HG03159 (cell line): Measurements from ENCODE around the gene AMY1B.
"Not testable (repeated sequence)": the region's sequence is repeated elsewhere in the genome, so short reads cannot be mapped to it uniquely, and the experiment has no call there.

Experiments used
- ATAC-seq: cut with Tn5 transposase; IDR thresholded peaks from one replicate; pipeline ENCODE4 v1.9.1; 2021; ENCODE audit warnings: mild to moderate bottlenecking, moderate library complexity; ENCODE audit not compliant: unreplicated experiment

Gene AMY1B

DNA sequence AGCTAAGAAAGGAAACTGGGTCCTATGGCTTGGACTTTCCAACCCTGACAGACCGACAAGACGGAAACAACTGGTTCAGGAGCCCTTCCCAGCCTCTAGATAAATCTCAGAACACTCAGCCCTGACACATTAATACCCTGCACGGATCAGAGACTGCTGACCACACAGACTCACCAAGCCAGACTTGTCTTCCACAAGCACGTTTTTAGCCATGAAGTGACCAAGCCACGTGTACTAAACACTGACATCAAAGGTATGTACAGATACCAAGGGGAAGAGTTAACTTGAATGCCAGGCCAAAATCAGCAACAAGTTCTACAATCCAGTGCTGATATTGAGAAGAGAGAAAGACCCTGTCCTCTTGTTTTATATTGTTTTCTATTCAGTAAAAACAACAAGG, at the start of gene AMY1B:
AMY1B (minus strand) TSS at position 101 of the 400 bp plus-strand sequence. CDS start 571 bp downstream, outside the sequence.
- not testable (repeated sequence) for ATAC-seq

DNA sequence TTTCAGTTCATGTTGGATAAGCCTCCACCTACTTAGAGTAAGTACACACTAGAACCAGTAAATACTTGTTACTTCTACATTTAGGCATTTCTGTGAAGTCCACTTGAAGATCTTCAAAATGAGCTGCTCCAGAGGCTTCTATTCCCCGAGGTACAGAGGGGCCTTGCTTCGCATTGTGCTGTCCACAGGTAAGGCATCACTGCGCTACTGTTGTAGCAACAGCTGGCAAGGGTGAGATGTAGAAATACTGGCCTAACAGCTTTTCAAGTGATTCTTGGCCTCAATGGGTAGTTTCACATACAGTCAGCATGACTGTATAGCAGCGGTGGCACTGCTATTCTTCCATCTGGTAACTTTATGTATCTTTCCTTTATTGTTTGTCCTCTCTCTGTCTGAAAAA, 49.0 kb upstream of the AMY1B start:
- ATAC-seq, result not testable (repeated sequence)

DNA sequence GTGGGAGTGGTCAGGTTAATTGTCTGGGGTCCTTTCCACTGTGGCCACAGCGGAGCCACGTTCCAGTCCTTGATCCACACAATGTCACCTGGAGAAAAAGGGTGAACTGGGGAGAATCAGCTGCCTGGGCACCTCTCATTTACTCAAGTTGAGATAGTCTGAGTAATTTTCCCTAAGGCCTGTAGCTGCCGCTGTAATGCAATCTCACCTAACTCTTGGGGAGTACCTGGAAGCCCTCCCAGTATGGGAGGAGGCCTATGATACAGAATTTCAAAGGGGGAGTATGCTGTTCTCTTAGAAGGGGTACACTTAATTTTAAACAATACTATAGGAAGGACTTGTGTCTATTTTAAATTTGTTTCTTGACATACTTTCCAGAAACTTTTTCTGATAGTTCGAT, 48.4 kb upstream of the AMY1B start:
- ATAC-seq, result not testable (repeated sequence)

DNA sequence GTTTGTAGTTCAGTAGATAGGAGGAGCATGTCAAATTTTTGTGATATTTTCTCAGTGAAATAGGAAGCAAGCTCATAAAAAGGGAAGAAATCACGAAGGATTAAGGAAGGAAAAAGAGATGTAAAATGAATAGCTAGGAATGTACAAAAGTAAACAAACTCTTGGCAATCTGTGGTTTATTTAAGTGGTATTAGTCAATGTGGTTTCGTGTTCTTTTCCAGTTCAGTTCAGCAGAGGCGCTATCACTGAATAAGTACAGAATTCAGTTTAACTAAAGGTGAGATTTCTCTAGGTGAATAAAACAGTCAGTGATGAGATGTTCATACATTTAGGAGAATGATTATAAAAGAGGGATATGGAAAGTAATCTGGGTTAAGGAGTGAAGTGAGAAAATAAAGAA, 42.0 kb upstream of the AMY1B start:
- ATAC-seq, result not testable (repeated sequence)

DNA sequence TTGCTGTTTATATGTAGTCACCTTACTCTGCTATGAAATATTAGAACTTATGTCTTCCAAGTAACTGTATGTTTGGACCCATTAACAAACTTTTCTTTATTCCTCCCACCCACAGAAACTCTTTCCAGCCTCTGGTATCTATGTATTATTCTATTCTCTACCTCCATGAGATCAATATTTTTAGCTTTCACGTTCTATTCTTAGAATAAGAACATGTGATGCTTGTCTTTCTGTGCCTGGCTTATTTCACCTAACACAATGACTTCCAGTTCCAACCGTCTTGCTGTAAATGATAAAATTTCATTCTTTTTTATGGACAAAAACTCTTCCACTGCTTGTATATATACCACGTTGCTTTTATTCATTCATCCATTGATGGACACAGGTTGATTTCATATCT, 39.3 kb upstream of the AMY1B start:
- ATAC-seq, result not testable (repeated sequence)

DNA sequence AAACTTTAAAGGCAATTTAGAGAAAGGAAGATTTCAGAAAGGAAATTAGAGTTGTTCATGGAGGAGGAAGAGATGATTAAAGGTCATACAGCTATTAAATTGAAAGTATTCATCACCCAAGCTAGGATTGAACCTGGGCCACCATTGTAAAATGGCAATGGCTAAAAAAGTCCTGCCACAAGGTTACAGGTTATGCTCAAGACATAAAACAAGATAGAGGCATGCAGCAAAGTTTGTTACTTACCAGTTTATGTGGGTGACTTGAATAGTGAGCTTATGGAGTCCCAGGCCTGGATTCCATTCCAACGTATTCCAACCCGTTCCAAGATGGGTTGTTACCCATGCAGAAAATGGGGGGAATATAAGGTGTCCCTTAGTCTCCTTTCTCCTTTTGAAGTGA, 25.5 kb upstream of the AMY1B start:
- not testable (repeated sequence) for ATAC-seq

DNA sequence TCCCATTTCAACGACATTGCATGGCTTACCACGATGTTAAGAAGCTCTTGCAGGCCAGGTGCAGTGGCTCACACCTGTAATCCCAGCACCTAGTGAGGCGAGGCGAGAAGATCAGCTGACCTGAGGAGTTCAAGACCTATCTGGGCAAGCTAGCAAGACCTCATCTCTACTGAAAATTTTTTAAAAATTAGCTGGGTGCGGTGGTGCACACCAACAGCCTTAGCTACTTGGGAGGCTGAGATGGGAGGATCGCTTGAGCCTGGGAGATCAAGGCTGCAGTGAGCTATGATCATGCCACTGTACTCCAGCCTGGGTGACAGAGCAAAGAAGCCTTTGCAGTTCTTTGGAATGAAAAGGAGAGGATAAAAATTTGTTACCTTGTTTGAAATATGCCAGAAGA, 21.4 kb upstream of the AMY1B start:
- not testable (repeated sequence) for ATAC-seq

DNA sequence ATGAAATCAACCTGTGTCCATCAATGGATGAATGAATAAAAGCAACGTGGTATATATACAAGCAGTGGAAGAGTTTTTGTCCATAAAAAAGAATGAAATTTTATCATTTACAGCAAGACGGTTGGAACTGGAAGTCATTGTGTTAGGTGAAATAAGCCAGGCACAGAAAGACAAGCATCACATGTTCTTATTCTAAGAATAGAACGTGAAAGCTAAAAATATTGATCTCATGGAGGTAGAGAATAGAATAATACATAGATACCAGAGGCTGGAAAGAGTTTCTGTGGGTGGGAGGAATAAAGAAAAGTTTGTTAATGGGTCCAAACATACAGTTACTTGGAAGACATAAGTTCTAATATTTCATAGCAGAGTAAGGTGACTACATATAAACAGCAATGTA, 14.4 kb upstream of the AMY1B start:
- ATAC-seq, result not testable (repeated sequence)

DNA sequence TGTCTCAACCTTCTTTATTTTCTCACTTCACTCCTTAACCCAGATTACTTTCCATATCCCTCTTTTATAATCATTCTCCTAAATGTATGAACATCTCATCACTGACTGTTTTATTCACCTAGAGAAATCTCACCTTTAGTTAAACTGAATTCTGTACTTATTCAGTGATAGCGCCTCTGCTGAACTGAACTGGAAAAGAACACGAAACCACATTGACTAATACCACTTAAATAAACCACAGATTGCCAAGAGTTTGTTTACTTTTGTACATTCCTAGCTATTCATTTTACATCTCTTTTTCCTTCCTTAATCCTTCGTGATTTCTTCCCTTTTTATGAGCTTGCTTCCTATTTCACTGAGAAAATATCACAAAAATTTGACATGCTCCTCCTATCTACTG, 11.7 kb upstream of the AMY1B start:
- ATAC-seq, result not testable (repeated sequence)

DNA sequence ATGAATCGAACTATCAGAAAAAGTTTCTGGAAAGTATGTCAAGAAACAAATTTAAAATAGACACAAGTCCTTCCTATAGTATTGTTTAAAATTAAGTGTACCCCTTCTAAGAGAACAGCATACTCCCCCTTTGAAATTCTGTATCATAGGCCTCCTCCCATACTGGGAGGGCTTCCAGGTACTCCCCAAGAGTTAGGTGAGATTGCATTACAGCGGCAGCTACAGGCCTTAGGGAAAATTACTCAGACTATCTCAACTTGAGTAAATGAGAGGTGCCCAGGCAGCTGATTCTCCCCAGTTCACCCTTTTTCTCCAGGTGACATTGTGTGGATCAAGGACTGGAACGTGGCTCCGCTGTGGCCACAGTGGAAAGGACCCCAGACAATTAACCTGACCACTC, 5.2 kb upstream of the AMY1B start:
- ATAC-seq, result not testable (repeated sequence)

DNA sequence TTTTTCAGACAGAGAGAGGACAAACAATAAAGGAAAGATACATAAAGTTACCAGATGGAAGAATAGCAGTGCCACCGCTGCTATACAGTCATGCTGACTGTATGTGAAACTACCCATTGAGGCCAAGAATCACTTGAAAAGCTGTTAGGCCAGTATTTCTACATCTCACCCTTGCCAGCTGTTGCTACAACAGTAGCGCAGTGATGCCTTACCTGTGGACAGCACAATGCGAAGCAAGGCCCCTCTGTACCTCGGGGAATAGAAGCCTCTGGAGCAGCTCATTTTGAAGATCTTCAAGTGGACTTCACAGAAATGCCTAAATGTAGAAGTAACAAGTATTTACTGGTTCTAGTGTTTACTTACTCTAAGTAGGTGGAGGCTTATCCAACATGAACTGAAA, 4.7 kb upstream of the AMY1B start:
- not testable (repeated sequence) for ATAC-seq

DNA sequence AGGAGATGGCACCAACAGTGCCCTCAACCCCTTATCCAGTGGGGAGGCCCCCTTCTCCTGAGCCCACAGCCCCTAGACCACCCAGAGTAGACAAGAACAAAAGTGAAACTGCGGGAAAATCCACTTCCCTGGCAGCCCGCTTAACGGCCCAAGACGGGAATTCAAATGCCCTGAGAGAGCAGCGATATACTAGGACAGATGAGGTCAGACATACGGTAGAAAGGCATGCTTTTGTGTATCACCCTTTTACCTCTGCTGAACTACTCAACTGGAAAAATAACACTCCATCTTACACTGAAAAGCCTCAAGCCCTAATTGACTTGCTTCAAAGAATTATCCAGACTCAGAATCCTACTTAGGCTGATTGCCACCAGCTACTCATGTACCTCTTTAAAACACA, 1.4 kb upstream of the AMY1B start:
- ATAC-seq, result not testable (repeated sequence)

DNA sequence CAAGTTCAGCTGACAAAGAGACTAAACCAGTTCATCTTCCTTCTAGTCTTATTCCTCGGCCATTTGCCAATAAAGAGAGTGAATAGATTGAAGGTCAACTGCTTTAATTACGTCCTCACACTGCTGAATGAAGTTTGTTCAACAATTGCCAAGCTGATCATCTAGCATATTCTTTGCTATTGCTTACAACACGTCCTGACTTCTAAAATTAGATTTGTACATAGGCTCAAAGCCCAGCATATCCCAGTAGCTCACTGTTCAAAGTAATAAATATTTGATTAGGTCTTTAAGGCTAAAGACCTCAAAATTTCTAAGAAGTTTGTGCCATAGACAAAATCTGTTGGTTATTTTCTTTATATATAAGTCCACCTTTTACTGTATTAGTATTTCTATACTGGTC, 19.7 kb downstream of the AMY1B start:
- not testable (repeated sequence) for ATAC-seq

DNA sequence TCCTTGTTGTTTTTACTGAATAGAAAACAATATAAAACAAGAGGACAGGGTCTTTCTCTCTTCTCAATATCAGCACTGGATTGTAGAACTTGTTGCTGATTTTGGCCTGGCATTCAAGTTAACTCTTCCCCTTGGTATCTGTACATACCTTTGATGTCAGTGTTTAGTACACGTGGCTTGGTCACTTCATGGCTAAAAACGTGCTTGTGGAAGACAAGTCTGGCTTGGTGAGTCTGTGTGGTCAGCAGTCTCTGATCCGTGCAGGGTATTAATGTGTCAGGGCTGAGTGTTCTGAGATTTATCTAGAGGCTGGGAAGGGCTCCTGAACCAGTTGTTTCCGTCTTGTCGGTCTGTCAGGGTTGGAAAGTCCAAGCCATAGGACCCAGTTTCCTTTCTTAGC, 40.5 kb downstream of the AMY1B start, which contains the start of gene AMY1A:
AMY1A (plus strand) TSS at position 301 of the 400 bp plus-strand sequence. CDS start 571 bp downstream, outside the sequence.
- ATAC-seq, result not testable (repeated sequence)

DNA sequence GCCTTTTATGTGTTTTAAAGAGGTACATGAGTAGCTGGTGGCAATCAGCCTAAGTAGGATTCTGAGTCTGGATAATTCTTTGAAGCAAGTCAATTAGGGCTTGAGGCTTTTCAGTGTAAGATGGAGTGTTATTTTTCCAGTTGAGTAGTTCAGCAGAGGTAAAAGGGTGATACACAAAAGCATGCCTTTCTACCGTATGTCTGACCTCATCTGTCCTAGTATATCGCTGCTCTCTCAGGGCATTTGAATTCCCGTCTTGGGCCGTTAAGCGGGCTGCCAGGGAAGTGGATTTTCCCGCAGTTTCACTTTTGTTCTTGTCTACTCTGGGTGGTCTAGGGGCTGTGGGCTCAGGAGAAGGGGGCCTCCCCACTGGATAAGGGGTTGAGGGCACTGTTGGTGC, 41.9 kb downstream of the AMY1B start:
- ATAC-seq, result not testable (repeated sequence)

DNA sequence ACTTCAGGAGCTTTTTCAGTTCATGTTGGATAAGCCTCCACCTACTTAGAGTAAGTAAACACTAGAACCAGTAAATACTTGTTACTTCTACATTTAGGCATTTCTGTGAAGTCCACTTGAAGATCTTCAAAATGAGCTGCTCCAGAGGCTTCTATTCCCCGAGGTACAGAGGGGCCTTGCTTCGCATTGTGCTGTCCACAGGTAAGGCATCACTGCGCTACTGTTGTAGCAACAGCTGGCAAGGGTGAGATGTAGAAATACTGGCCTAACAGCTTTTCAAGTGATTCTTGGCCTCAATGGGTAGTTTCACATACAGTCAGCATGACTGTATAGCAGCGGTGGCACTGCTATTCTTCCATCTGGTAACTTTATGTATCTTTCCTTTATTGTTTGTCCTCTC, 45.1 kb downstream of the AMY1B start:
- not testable (repeated sequence) for ATAC-seq

DNA sequence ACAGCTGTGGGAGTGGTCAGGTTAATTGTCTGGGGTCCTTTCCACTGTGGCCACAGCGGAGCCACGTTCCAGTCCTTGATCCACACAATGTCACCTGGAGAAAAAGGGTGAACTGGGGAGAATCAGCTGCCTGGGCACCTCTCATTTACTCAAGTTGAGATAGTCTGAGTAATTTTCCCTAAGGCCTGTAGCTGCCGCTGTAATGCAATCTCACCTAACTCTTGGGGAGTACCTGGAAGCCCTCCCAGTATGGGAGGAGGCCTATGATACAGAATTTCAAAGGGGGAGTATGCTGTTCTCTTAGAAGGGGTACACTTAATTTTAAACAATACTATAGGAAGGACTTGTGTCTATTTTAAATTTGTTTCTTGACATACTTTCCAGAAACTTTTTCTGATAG, 45.7 kb downstream of the AMY1B start:
- not testable (repeated sequence) for ATAC-seq

DNA sequence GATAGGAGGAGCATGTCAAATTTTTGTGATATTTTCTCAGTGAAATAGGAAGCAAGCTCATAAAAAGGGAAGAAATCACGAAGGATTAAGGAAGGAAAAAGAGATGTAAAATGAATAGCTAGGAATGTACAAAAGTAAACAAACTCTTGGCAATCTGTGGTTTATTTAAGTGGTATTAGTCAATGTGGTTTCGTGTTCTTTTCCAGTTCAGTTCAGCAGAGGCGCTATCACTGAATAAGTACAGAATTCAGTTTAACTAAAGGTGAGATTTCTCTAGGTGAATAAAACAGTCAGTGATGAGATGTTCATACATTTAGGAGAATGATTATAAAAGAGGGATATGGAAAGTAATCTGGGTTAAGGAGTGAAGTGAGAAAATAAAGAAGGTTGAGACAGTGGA, 52.1 kb downstream of the AMY1B start:
- not testable (repeated sequence) for ATAC-seq

DNA sequence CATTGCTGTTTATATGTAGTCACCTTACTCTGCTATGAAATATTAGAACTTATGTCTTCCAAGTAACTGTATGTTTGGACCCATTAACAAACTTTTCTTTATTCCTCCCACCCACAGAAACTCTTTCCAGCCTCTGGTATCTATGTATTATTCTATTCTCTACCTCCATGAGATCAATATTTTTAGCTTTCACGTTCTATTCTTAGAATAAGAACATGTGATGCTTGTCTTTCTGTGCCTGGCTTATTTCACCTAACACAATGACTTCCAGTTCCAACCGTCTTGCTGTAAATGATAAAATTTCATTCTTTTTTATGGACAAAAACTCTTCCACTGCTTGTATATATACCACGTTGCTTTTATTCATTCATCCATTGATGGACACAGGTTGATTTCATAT, 54.8 kb downstream of the AMY1B start:
- ATAC-seq, result not testable (repeated sequence)
